MM.1S (cell line): ENCODE data around the gene LYL1.

Experiments used
- CTCF ChIP-seq: fragments of 300-600 bp; sonication (generic); IDR thresholded peaks from 2 replicates; pipeline ENCODE4 v1.5.1; 2016; ENCODE audit warnings: antibody characterized with exemption, low read length, mixed read lengths
- EZH2 ChIP-seq: fragments of 300-600 bp; sonication (generic); optimal IDR thresholded peaks from 2 replicates; pipeline ENCODE3; 2017; ENCODE audit warnings: low read depth, mild to moderate bottlenecking, antibody characterized with exemption, low read length, mixed read lengths
- EZH2phosphoT487 ChIP-seq: fragments of 300-600 bp; sonication (generic); IDR thresholded peaks from 2 replicates; pipeline ENCODE4 v1.6.1; 2018; ENCODE audit warnings: antibody characterized with exemption, low read length

GRCh38 chr19:13097033-13097462 lies 5.6 kb downstream of the LYL1 start:
- TF ChIP-seq EZH2, result no peak
- TF ChIP-seq CTCF, result no peak
- TF ChIP-seq EZH2phosphoT487, result 0 out of 2 replicates have a peak, but pooled peaks have one; percentile 68
